PFSK-1 (cell line): Measurements from ENCODE around the gene FERMT2.

Source experiments
- POLR2AphosphoS5 ChIP-seq: IDR thresholded peaks from 2 replicates; pipeline ENCODE4 v1.6.1; 2012; ENCODE audit warnings: low read depth, mild to moderate bottlenecking, control low read depth, low read length, moderate library complexity
- SIN3A ChIP-seq: IDR thresholded peaks from 2 replicates; pipeline ENCODE4 v1.6.1; 2012; ENCODE audit warnings: mild to moderate bottlenecking, low read length, moderate library complexity, borderline replicate concordance; ENCODE audit not compliant: insufficient read depth
- TAF1 ChIP-seq: IDR thresholded peaks from 2 replicates; pipeline ENCODE4 v1.6.1; 2012; ENCODE audit warnings: low read length, control low read depth, borderline replicate concordance; ENCODE audit not compliant: insufficient read depth
- TF ChIP-seq, protein P1 (sequence below), 2 experiments: IDR thresholded peaks; 2 replicates each; pipeline versions ENCODE4 v1.6.1 to v1.8.0; 2011 to 2012; ENCODE audit warnings: low read depth in 2 of 2, low read length in 2 of 2, control low read depth in 1 of 2, inconsistent platforms in 1 of 2, mild to moderate bottlenecking in 1 of 2, moderate library complexity in 1 of 2; ENCODE audit not compliant: insufficient read depth in 1 of 2

DNA sequence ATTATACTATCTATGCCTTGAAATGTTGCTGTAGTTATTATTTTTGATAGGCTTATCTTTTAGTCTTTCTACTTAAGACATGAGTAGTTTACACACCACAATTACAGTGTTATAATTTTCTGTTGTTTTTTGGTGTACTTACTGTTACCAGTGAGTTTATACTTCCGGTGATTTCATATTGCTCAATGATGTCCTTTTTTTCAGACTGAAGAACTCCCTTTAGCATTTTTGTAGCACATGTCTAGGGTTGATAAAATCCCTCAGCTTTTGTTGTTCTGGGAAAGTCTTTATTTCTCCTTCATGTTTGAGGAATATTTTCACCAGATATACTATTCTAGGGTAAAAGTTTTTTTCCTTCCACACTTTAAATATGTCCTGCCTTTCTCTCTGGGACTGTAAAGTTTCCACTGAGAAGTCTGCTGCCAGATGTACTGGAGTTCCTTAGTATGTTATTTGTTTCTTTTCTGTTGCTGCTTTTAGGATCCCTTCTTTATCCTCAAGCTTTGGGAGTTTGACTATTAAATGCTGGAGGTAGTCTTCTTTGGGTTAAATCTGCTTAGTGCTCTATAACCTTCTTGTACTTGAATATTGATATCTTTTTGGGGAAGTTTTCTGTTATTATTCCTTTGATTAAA is 41.5 kb upstream of the FERMT2 start:
- TF ChIP-seq POLR2AphosphoS5 (no peak), SIN3A (no peak), TAF1 (no peak)
- TF ChIP-seq, protein P1, sequence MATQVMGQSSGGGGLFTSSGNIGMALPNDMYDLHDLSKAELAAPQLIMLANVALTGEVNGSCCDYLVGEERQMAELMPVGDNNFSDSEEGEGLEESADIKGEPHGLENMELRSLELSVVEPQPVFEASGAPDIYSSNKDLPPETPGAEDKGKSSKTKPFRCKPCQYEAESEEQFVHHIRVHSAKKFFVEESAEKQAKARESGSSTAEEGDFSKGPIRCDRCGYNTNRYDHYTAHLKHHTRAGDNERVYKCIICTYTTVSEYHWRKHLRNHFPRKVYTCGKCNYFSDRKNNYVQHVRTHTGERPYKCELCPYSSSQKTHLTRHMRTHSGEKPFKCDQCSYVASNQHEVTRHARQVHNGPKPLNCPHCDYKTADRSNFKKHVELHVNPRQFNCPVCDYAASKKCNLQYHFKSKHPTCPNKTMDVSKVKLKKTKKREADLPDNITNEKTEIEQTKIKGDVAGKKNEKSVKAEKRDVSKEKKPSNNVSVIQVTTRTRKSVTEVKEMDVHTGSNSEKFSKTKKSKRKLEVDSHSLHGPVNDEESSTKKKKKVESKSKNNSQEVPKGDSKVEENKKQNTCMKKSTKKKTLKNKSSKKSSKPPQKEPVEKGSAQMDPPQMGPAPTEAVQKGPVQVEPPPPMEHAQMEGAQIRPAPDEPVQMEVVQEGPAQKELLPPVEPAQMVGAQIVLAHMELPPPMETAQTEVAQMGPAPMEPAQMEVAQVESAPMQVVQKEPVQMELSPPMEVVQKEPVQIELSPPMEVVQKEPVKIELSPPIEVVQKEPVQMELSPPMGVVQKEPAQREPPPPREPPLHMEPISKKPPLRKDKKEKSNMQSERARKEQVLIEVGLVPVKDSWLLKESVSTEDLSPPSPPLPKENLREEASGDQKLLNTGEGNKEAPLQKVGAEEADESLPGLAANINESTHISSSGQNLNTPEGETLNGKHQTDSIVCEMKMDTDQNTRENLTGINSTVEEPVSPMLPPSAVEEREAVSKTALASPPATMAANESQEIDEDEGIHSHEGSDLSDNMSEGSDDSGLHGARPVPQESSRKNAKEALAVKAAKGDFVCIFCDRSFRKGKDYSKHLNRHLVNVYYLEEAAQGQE (IDR thresholded peaks at IDR 0.05; ENCODE audit: insufficient read depth in 1 of 2, low read depth in 2 of 2, low read length in 2 of 2), result no peak
